HG03060 (cell line): ENCODE results near the gene NOTCH3.

Experiments used
- ATAC-seq: cut with Tn5 transposase; IDR thresholded peaks from one replicate; pipeline ENCODE4 v1.9.1; 2021; ENCODE audit warnings: low read depth, moderate number of reproducible peaks; ENCODE audit not compliant: unreplicated experiment

Gene NOTCH3

GRCh38 chr19:15173746-15174404 lies 26.9 kb downstream of the NOTCH3 start:
- ATAC-seq = no peak

- ATAC-seq = no peak
These were observed 30.4 kb downstream of the NOTCH3 start for GRCh38 chr19:15170345-15170744.

- no peak for ATAC-seq
These were observed 31.1 kb downstream of the NOTCH3 start for GRCh38 chr19:15169541-15170285.

GRCh38 chr19:15166700-15167099 lies 34.1 kb downstream of the NOTCH3 start:
- no peak for ATAC-seq

- ATAC-seq = no peak
These were observed 39.5 kb downstream of the NOTCH3 start for GRCh38 chr19:15161028-15161984.

GRCh38 chr19:15159251-15159650 lies 41.5 kb downstream of the NOTCH3 start:
- ATAC-seq = no peak

- ATAC-seq = no peak
These were observed 44.4 kb downstream of the NOTCH3 start for GRCh38 chr19:15156391-15156790.

GRCh38 chr19:15155296-15155695 lies 45.5 kb downstream of the NOTCH3 start:
- ATAC-seq = no peak

GRCh38 chr19:15154002-15154612 lies 46.7 kb downstream of the NOTCH3 start:
- no peak for ATAC-seq

- no peak for ATAC-seq
These were observed 51.1 kb downstream of the NOTCH3 start for GRCh38 chr19:15149737-15150136.

GRCh38 chr19:15147090-15147489 lies 53.7 kb downstream of the NOTCH3 start:
- no peak for ATAC-seq

GRCh38 chr19:15144046-15144646 lies 56.6 kb downstream of the NOTCH3 start:
- no peak for ATAC-seq

GRCh38 chr19:15142313-15142712 lies 58.5 kb downstream of the NOTCH3 start:
- ATAC-seq = no peak

- no peak for ATAC-seq
These were observed 59.7 kb downstream of the NOTCH3 start for GRCh38 chr19:15141143-15141542.

GRCh38 chr19:15138427-15138826 lies 62.4 kb downstream of the NOTCH3 start:
- ATAC-seq = no peak

GRCh38 chr19:15137777-15138176 lies 63.0 kb downstream of the NOTCH3 start:
- no peak for ATAC-seq

- no peak for ATAC-seq
These were observed 64.4 kb downstream of the NOTCH3 start for GRCh38 chr19:15136234-15136954.

- ATAC-seq = no peak
These were observed 70.8 kb downstream of the NOTCH3 start for GRCh38 chr19:15129856-15130585.
